ENCODE measurements around the gene CNPY1.

- TF ChIP-seq CTCF (IDR thresholded peaks at IDR 0.05): no peak
- TF ChIP-seq POLR2AphosphoS5 (IDR thresholded peaks at IDR 0.05): no peak
Measured at GRCh38 chr7:155451840-155452239, 94.5 kb downstream of the CNPY1 start.
